H9 (cell line): Measurements from ENCODE around the gene SLC44A1. TPM values are rescaled to one million over a fixed set of nuclear protein-coding genes. Genes with fewer than 3 reads are reported as not detected.

ENCODE experiments used
- DNase-seq: peaks from one replicate; pipeline ENCODE4 v3.0.0-alpha.2; 2017
- H2AFZ ChIP-seq: one replicate; pipeline ENCODE4 v1.6.1; 2013; ENCODE audit warnings: mild to moderate bottlenecking, low read length, control low read depth, moderate library complexity
- H2AK5ac ChIP-seq: 2 replicates; pipeline ENCODE4 v1.6.1; 2013; ENCODE audit warnings: low read length, control low read depth, mixed read lengths; ENCODE audit not compliant: insufficient read length
- H2BK120ac ChIP-seq: one replicate; pipeline ENCODE4 v1.6.1; 2013; ENCODE audit warnings: low read depth, mild to moderate bottlenecking, low read length, control low read depth, inconsistent platforms; ENCODE audit not compliant: poor library complexity, severe bottlenecking
- H2BK12ac ChIP-seq: 2 replicates; pipeline ENCODE4 v1.6.1; 2013; ENCODE audit warnings: low read length, control low read depth, mixed read lengths, low read depth; ENCODE audit not compliant: insufficient read length
- H2BK15ac ChIP-seq: 2 replicates; pipeline ENCODE4 v1.6.1; 2013; ENCODE audit warnings: low read depth, low read length, control low read depth
- H2BK20ac ChIP-seq: one replicate; pipeline ENCODE4 v1.6.1; 2013; ENCODE audit warnings: low read depth, mild to moderate bottlenecking, low read length, control low read depth, inconsistent platforms; ENCODE audit not compliant: poor library complexity, severe bottlenecking
- H2BK5ac ChIP-seq: 2 replicates; pipeline ENCODE4 v1.6.1; 2013; ENCODE audit warnings: low read length, control low read depth, mixed read lengths; ENCODE audit not compliant: insufficient read length
- H3K14ac ChIP-seq: 2 replicates; pipeline ENCODE4 v1.6.1; 2013; ENCODE audit warnings: low read length, control low read depth; ENCODE audit not compliant: insufficient read depth
- H3K18ac ChIP-seq: 2 replicates; pipeline ENCODE4 v1.6.1; 2013; ENCODE audit warnings: low read depth, mild to moderate bottlenecking, mixed read lengths, low read length, control low read depth; ENCODE audit not compliant: insufficient read length
- H3K23ac ChIP-seq: 2 replicates; pipeline ENCODE4 v1.6.1; 2013; ENCODE audit warnings: low read length, control low read depth, mixed read lengths, low read depth; ENCODE audit not compliant: insufficient read length
- H3K23me2 ChIP-seq: 2 replicates; pipeline ENCODE4 v1.6.1; 2013; ENCODE audit warnings: low read depth, mild to moderate bottlenecking, mixed read lengths, low read length, control low read depth; ENCODE audit not compliant: insufficient read length, poor library complexity, severe bottlenecking
- H3K27ac ChIP-seq: 2 replicates; pipeline ENCODE4 v1.5.1; 2013; ENCODE audit warnings: low read length, control low read depth, mixed read lengths, low read depth; ENCODE audit not compliant: insufficient read length
- H3K27me3 ChIP-seq: 2 replicates; pipeline ENCODE4 v1.6.1; 2013; ENCODE audit warnings: low read length, control low read depth, inconsistent platforms; ENCODE audit not compliant: insufficient read depth
- H3K4ac ChIP-seq: 2 replicates; pipeline ENCODE4 v1.6.1; 2013; ENCODE audit warnings: low read depth, mild to moderate bottlenecking, control low read depth, inconsistent platforms, low read length, moderate library complexity
- H3K4me1 ChIP-seq: 2 replicates; pipeline ENCODE4 v1.6.1; 2013; ENCODE audit warnings: low read length, control low read depth, inconsistent platforms; ENCODE audit not compliant: insufficient read depth
- H3K4me2 ChIP-seq: 2 replicates; pipeline ENCODE4 v1.6.1; 2013; ENCODE audit warnings: low read length, control low read depth, mixed read lengths; ENCODE audit not compliant: insufficient read length, insufficient read depth
- H3K56ac ChIP-seq: 2 replicates; pipeline ENCODE4 v1.6.1; 2013; ENCODE audit warnings: low read depth, mild to moderate bottlenecking, mixed read lengths, low read length, control low read depth; ENCODE audit not compliant: insufficient read length
- H3K79me1 ChIP-seq: 2 replicates; pipeline ENCODE4 v1.6.1; 2013; ENCODE audit warnings: low read depth, mild to moderate bottlenecking, moderate library complexity, low read length, control low read depth, inconsistent platforms; ENCODE audit not compliant: insufficient read depth, poor library complexity, severe bottlenecking
- H3K79me2 ChIP-seq: 2 replicates; pipeline ENCODE4 v1.6.1; 2013; ENCODE audit warnings: low read length, control low read depth, inconsistent platforms; ENCODE audit not compliant: insufficient read depth
- H3K9ac ChIP-seq: 2 replicates; pipeline ENCODE4 v1.6.1; 2013; ENCODE audit warnings: low read length, control low read depth, mixed read lengths; ENCODE audit not compliant: insufficient read length; ENCODE audit errors: extremely low read depth
- H3K9me3 ChIP-seq: one replicate; pipeline ENCODE4 v1.6.1; 2013; ENCODE audit warnings: low read depth, low read length, inconsistent platforms; ENCODE audit not compliant: control insufficient read depth
- H3T11ph ChIP-seq: one replicate; pipeline ENCODE4 v1.6.1; 2013; ENCODE audit warnings: mild to moderate bottlenecking, low read length, control low read depth, inconsistent platforms
- H4K20me1 ChIP-seq: one replicate; pipeline ENCODE4 v1.6.1; 2013; ENCODE audit not compliant: control insufficient read depth, insufficient read length, insufficient read depth
- H4K5ac ChIP-seq: 2 replicates; pipeline ENCODE4 v1.6.1; 2013; ENCODE audit warnings: low read depth, mild to moderate bottlenecking, mixed read lengths, low read length, control low read depth; ENCODE audit not compliant: insufficient read length
- H4K8ac ChIP-seq: replicated peaks from 2 replicates; pipeline ENCODE4 v1.6.1; 2013; ENCODE audit warnings: low read length, control low read depth, mixed read lengths, low read depth; ENCODE audit not compliant: insufficient read length
- H4K91ac ChIP-seq: 2 replicates; pipeline ENCODE4 v1.6.1; 2013; ENCODE audit warnings: low read depth, mild to moderate bottlenecking, moderate library complexity, mixed read lengths, low read length, control low read depth; ENCODE audit not compliant: insufficient read length
- H3K27ac Mint-ChIP-seq, 3 experiments: 2 replicates in 2 of 3; 3 replicates in 1 of 3; pipeline ENCODE4 v1.8.0; 2020 to 2021; ENCODE audit warnings: mixed read lengths in 3 of 3, mild to moderate bottlenecking in 1 of 3, moderate library complexity in 1 of 3
- H3K27me3 Mint-ChIP-seq: 2 replicates; pipeline ENCODE4 v1.8.0; 2021; ENCODE audit warnings: low read depth, mild to moderate bottlenecking, moderate library complexity, mixed read lengths
- H3K36me3 Mint-ChIP-seq, 3 experiments: 2 replicates in 2 of 3; 3 replicates in 1 of 3; pipeline ENCODE4 v1.8.0; 2020 to 2021; ENCODE audit warnings: low read depth in 3 of 3, mixed read lengths in 3 of 3; ENCODE audit not compliant: insufficient read depth in 1 of 3
- H3K4me1 Mint-ChIP-seq, 2 experiments: 2 replicates each; pipeline ENCODE4 v1.8.0; 2020; ENCODE audit warnings: mixed read lengths in 2 of 2
- H3K4me3 Mint-ChIP-seq, 2 experiments: 2 replicates in 1 of 2; 3 replicates in 1 of 2; pipeline ENCODE4 v1.8.0; 2020 to 2021; ENCODE audit warnings: mild to moderate bottlenecking in 2 of 2, mixed read lengths in 2 of 2, moderate library complexity in 1 of 2
- H3K9me3 Mint-ChIP-seq, 2 experiments: 2 replicates in 1 of 2; 3 replicates in 1 of 2; pipeline ENCODE4 v1.8.0; 2020; ENCODE audit warnings: mild to moderate bottlenecking in 2 of 2, mixed read lengths in 2 of 2, moderate library complexity in 1 of 2
- total RNA-seq: library from RNA; stranded (reverse); gene quantifications from 2 replicates; pipeline ENCODE4 v1.2.1, GENCODE V29; 2021
- TF ChIP-seq, protein P1 (sequence below): fragments of 200-600 bp; sonication (generic); conservative IDR thresholded peaks from 3 replicates; pipeline ENCODE4 v1.8.0; 2021; ENCODE audit warnings: antibody characterized with exemption, mild to moderate bottlenecking

Gene SLC44A1
- total RNA-seq, 1 experiment from 2014 or later, result 60.7 TPM

DNA sequence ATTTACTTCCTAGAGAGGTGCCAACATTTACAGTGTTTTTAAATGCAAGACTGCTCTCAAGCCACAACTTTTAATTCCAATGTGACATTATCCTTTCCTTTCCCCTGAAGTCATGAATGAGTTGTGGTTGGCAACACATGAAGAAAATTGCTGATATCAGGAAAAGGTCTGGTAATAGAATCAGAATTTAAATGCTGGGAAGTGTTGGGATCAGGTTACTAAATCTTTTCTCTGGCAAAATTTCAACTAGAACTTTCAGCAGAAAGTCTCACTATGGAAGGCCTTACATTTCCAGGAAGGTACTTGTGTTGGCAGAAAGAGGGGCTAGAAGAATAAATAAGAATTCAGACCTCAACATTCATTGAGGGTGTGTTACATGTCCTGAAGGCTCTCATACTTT is 10.6 kb upstream of the SLC44A1 start:
- H3K4me3 Mint-ChIP-seq, result no peak overlapping the region
- Histone ChIP-seq H4K5ac (no peak overlapping the region), H2BK120ac (no peak overlapping the region), H2BK5ac (no peak overlapping the region), H3K14ac (no peak overlapping the region), H2BK15ac (no peak overlapping the region), H3T11ph (no peak overlapping the region), H3K23me2 (no peaks in the 10 kb centered on the region), H3K4ac (no peak overlapping the region), H4K91ac (no peak overlapping the region), H3K9me3 (no peaks in the 10 kb centered on the region), H2BK12ac (no peak overlapping the region), H3K56ac (no peak overlapping the region), H4K8ac (no peak overlapping the region), H3K27ac (no peak overlapping the region), H3K9ac (no peak overlapping the region), H2AK5ac (no peak overlapping the region), H3K4me1 (no peaks in the 10 kb centered on the region), H2BK20ac (no peak overlapping the region), H3K79me2 (no peaks in the 10 kb centered on the region), H3K27me3 (no peaks in the 10 kb centered on the region), H3K23ac (no peak overlapping the region), H3K79me1 (no peaks in the 10 kb centered on the region), H3K18ac (no peak overlapping the region), H4K20me1 (no peaks in the 10 kb centered on the region), H2AFZ (no peak overlapping the region), H3K4me2 (no peak overlapping the region)
- H3K27ac Mint-ChIP-seq, result peak overlapping the region in 2 of 3 experiments; percentile 51 to 91; a peak in 3 of 7 replicates
- TF ChIP-seq, protein P1, sequence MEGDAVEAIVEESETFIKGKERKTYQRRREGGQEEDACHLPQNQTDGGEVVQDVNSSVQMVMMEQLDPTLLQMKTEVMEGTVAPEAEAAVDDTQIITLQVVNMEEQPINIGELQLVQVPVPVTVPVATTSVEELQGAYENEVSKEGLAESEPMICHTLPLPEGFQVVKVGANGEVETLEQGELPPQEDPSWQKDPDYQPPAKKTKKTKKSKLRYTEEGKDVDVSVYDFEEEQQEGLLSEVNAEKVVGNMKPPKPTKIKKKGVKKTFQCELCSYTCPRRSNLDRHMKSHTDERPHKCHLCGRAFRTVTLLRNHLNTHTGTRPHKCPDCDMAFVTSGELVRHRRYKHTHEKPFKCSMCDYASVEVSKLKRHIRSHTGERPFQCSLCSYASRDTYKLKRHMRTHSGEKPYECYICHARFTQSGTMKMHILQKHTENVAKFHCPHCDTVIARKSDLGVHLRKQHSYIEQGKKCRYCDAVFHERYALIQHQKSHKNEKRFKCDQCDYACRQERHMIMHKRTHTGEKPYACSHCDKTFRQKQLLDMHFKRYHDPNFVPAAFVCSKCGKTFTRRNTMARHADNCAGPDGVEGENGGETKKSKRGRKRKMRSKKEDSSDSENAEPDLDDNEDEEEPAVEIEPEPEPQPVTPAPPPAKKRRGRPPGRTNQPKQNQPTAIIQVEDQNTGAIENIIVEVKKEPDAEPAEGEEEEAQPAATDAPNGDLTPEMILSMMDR, result no peak
- no peaks in the 10 kb centered on the region for H3K9me3 Mint-ChIP-seq
- no peaks in the 10 kb centered on the region for H3K27me3 Mint-ChIP-seq
- peaks cover 4 to 8% of the 10 kb centered on the region in 2 experiments for H3K4me1 Mint-ChIP-seq
- DNase-seq, result no peak
- H3K36me3 Mint-ChIP-seq, result no peaks in the 10 kb centered on the region
